ENCODE data around the gene XNDC1N.

- TF ChIP-seq, protein P1, sequence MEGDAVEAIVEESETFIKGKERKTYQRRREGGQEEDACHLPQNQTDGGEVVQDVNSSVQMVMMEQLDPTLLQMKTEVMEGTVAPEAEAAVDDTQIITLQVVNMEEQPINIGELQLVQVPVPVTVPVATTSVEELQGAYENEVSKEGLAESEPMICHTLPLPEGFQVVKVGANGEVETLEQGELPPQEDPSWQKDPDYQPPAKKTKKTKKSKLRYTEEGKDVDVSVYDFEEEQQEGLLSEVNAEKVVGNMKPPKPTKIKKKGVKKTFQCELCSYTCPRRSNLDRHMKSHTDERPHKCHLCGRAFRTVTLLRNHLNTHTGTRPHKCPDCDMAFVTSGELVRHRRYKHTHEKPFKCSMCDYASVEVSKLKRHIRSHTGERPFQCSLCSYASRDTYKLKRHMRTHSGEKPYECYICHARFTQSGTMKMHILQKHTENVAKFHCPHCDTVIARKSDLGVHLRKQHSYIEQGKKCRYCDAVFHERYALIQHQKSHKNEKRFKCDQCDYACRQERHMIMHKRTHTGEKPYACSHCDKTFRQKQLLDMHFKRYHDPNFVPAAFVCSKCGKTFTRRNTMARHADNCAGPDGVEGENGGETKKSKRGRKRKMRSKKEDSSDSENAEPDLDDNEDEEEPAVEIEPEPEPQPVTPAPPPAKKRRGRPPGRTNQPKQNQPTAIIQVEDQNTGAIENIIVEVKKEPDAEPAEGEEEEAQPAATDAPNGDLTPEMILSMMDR (IDR thresholded peaks at IDR 0.05): no peak
- no peak for TF ChIP-seq POLR2A (IDR thresholded peaks at IDR 0.05)
Measured at GRCh38 chr11:71977090-71977489, 48.7 kb upstream of the XNDC1N start.

Data from breast epithelium (tissue), 3 donors.